IPS-18a (cell line): ENCODE measurements around the gene GLYAT.

Experiments
- H3K27ac ChIP-seq: one replicate; pipeline ENCODE4 v1.5.1; 2013; ENCODE audit warnings: low read length
- H3K27me3 ChIP-seq: one replicate; pipeline ENCODE4 v1.6.1; 2013; ENCODE audit warnings: mild to moderate bottlenecking, low read length; ENCODE audit not compliant: control insufficient read depth, insufficient read depth
- H3K36me3 ChIP-seq: one replicate; pipeline ENCODE4 v1.6.1; 2013; ENCODE audit warnings: low read depth, low read length; ENCODE audit not compliant: control insufficient read depth
- H3K4me1 ChIP-seq: one replicate; pipeline ENCODE4 v1.6.1; 2013; ENCODE audit warnings: low read depth, low read length; ENCODE audit not compliant: control insufficient read depth
- H3K4me3 ChIP-seq: one replicate; pipeline ENCODE4 v1.5.1; 2013; ENCODE audit warnings: low read length
- H3K9ac ChIP-seq: one replicate; pipeline ENCODE4 v1.6.1; 2013; ENCODE audit warnings: mild to moderate bottlenecking, low read length, moderate library complexity
- H3K9me3 ChIP-seq: one replicate; pipeline ENCODE4 v1.6.1; 2013; ENCODE audit warnings: low read depth, low read length; ENCODE audit not compliant: control insufficient read depth

The GLYAT gene

DNA sequence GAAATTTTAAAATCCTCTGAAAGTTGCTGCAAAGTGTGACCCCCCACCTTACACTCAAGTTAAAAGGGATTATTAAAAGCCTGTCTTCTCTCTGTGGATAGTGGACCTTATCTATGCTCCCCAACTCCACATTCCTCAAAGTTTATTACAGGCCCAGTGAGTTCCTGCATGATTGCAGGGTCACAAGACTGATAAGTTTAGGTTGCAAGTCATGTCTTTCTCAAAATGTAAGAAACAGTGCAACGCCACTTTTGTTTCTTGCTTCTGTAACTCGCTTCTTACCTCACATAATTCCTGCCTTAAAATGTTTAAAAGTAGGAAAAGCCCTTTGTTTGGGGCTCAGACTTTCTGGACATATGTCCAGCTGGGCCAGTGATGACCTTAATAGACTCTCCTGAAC, 38.4 kb upstream of the GLYAT start:
- H3K4me3 ChIP-seq, result no peak overlapping the region
- H3K27ac ChIP-seq, result no peak overlapping the region
- no peaks in the 10 kb centered on the region for H3K36me3 ChIP-seq
- peaks cover 40% of the 10 kb centered on the region for H3K9me3 ChIP-seq
- H3K4me1 ChIP-seq, result no peaks in the 10 kb centered on the region
- no peaks in the 10 kb centered on the region for H3K27me3 ChIP-seq
- H3K9ac ChIP-seq, result no peak overlapping the region

- Histone ChIP-seq H3K4me3 (no peak overlapping the region), H3K4me1 (no peaks in the 10 kb centered on the region), H3K27me3 (no peaks in the 10 kb centered on the region), H3K27ac (no peak overlapping the region), H3K9ac (no peak overlapping the region), H3K36me3 (no peaks in the 10 kb centered on the region), H3K9me3 (peaks cover 49% of the 10 kb centered on the region)
Observed at GRCh38 chr11:58769308-58769707, 37.6 kb upstream of the GLYAT start.

- Histone ChIP-seq H3K4me1 (no peaks in the 10 kb centered on the region), H3K27me3 (no peaks in the 10 kb centered on the region), H3K4me3 (no peak overlapping the region), H3K9me3 (peaks cover 53% of the 10 kb centered on the region), H3K9ac (no peak overlapping the region), H3K27ac (no peak overlapping the region), H3K36me3 (no peaks in the 10 kb centered on the region)
Observed at GRCh38 chr11:58768137-58768536, 36.4 kb upstream of the GLYAT start.

- H3K4me3 ChIP-seq, result no peak overlapping the region
- no peaks in the 10 kb centered on the region for H3K4me1 ChIP-seq
- no peak overlapping the region for H3K27ac ChIP-seq
- no peaks in the 10 kb centered on the region for H3K27me3 ChIP-seq
- H3K9me3 ChIP-seq, result peaks cover 54% of the 10 kb centered on the region
- H3K36me3 ChIP-seq, result no peaks in the 10 kb centered on the region
- no peak overlapping the region for H3K9ac ChIP-seq
Observed at GRCh38 chr11:58765078-58765477, 33.3 kb upstream of the GLYAT start.

DNA sequence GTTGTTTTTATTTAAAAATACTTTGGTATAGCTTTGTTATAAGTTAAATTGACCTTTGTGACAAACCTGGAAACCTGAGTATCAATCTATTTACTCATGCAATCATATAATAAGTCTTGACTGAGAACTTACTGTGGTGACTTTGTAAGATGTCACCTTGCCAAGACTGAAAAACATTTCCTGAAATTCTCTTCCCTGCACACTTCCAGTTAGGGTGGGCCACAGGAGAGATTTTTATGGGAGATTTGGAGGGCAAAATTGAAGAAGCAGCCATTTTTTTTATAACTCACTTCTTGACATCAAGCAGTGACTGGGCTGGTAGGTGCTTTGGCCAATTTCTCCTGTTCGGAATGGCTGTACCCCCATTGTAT, 31.4 kb upstream of the GLYAT start:
- H3K9me3 ChIP-seq, result peaks cover 63% of the 10 kb centered on the region
- H3K4me1 ChIP-seq, result no peaks in the 10 kb centered on the region
- no peak overlapping the region for H3K27ac ChIP-seq
- H3K36me3 ChIP-seq, result no peaks in the 10 kb centered on the region
- H3K27me3 ChIP-seq, result no peaks in the 10 kb centered on the region
- no peak overlapping the region for H3K9ac ChIP-seq
- no peak overlapping the region for H3K4me3 ChIP-seq

DNA sequence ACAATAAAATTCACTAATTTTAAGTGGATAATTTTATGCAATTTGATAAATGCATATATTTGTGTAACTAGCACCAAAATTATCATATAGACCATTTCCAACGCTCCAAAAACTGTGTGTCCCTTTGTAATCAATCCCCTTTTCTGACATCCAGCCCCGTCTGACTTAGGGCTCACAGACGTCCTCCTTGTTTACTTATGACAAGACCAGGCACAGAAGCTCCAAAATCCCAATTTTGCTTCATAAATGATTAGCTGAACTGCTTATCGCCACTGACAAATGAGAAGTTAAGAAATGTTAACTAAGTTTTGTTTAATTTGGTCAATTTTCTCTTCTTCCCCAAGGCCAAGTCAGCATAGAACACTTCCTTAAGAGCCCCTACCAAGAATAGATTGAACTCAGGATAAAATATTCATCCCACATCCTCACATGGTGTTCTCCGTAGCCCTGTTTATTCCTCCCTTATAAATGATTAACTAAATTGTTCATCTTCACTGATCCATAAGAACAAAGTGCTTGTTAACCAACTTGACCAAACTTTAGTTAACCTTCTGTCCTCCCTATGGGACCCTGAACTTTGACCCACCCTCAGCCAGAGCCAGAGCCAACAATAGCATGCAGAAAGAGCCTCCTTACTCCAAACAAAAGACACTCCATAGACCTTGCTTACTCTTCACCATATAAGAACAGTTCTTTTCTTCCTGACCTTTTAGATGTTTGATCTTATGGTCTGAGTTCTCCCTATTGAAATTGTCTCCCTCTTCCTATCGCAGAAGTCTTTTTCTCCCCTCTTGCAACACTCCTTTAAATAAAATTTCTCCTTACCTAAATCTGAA, 30.8 kb upstream of the GLYAT start:
- H3K9ac ChIP-seq, result no peak overlapping the region
- no peaks in the 10 kb centered on the region for H3K4me1 ChIP-seq
- H3K9me3 ChIP-seq, result peaks cover 62% of the 10 kb centered on the region
- no peaks in the 10 kb centered on the region for H3K36me3 ChIP-seq
- no peak overlapping the region for H3K4me3 ChIP-seq
- no peak overlapping the region for H3K27ac ChIP-seq
- H3K27me3 ChIP-seq, result no peaks in the 10 kb centered on the region

GRCh38 chr11:58757439-58757838, 25.7 kb upstream of the GLYAT start:
- no peak overlapping the region for H3K27ac ChIP-seq
- H3K36me3 ChIP-seq, result no peaks in the 10 kb centered on the region
- peaks cover 36% of the 10 kb centered on the region for H3K9me3 ChIP-seq
- no peaks in the 10 kb centered on the region for H3K4me1 ChIP-seq
- H3K9ac ChIP-seq, result no peak overlapping the region
- no peaks in the 10 kb centered on the region for H3K27me3 ChIP-seq
- no peak overlapping the region for H3K4me3 ChIP-seq

GRCh38 chr11:58745705-58746364, 14.1 kb upstream of the GLYAT start:
- H3K27ac ChIP-seq, result no peak overlapping the region
- H3K4me1 ChIP-seq, result no peaks in the 10 kb centered on the region
- H3K9me3 ChIP-seq, result peaks cover 77% of the 10 kb centered on the region
- no peak overlapping the region for H3K4me3 ChIP-seq
- no peaks in the 10 kb centered on the region for H3K36me3 ChIP-seq
- no peak overlapping the region for H3K9ac ChIP-seq
- no peaks in the 10 kb centered on the region for H3K27me3 ChIP-seq

DNA sequence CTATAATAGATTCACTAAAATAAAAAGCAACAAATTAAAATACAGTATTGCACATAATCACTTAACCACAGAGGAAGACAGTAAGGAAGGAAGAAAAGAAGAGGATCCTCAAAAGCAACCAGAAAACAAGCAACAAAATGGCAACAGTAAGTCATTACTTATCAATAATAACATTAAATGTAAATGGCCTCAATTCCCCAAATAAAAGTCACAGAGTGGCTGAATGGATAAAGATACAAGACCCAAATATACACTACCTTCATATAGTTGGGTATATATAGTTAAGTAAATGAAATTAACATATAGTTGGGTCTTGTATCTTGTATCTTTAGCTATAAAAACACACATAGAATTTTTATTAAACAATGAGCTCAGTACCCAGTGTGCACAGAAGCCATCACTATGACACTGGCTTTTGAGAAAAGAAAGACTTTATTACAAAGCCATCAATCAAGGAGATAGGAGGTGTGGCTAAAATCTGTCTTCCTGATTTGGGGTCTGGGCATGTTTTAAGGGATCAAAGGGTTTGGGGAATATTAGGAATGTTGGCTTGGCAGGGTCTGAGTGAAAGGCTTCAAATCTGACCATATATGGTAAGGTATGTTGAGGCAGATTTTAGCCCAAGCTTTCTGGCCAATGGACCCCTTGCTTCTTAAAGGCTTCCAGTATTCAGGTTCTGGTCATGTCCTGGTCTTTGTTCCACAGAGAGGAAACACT, 13.4 kb upstream of the GLYAT start:
- no peak overlapping the region for H3K9ac ChIP-seq
- no peaks in the 10 kb centered on the region for H3K4me1 ChIP-seq
- H3K27me3 ChIP-seq, result no peaks in the 10 kb centered on the region
- H3K27ac ChIP-seq, result no peak overlapping the region
- no peak overlapping the region for H3K4me3 ChIP-seq
- no peaks in the 10 kb centered on the region for H3K36me3 ChIP-seq
- H3K9me3 ChIP-seq, result peaks cover 80% of the 10 kb centered on the region

GRCh38 chr11:58742981-58743880, 11.5 kb upstream of the GLYAT start:
- no peaks in the 10 kb centered on the region for H3K36me3 ChIP-seq
- no peak overlapping the region for H3K4me3 ChIP-seq
- no peaks in the 10 kb centered on the region for H3K4me1 ChIP-seq
- peaks cover 63% of the 10 kb centered on the region for H3K9me3 ChIP-seq
- no peaks in the 10 kb centered on the region for H3K27me3 ChIP-seq
- H3K27ac ChIP-seq, result no peak overlapping the region
- H3K9ac ChIP-seq, result no peak overlapping the region

DNA sequence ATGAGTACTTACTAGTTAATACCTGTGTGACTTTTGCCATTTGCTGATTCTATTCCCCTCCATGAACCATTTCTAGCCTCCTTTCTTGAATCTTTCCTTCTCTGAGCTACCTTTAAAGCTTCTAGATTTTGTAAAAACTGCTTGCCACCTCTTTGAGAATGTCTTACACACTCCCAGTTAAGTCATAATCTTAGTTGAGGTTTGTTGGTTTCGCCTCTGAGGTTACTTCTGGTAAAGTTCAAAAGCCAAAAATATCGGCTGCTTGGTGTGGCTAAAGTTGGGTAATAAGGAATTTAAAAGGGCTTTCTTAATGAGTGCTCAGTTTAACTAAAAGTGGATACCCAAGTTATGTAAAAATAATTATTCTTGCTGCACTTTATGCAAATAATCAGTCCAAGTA, 10.4 kb upstream of the GLYAT start:
- Histone ChIP-seq H3K4me3 (no peak overlapping the region), H3K36me3 (no peaks in the 10 kb centered on the region), H3K27ac (no peak overlapping the region), H3K9ac (no peak overlapping the region), H3K4me1 (no peaks in the 10 kb centered on the region), H3K9me3 (peaks cover 64% of the 10 kb centered on the region), H3K27me3 (no peaks in the 10 kb centered on the region)
